NCI-H1105 treated with DMSO at 0.1 percent for 48 hours (cell line): ENCODE data around the gene HAO1.

ENCODE experiments used
- DNase-seq: peaks from one replicate; lab custom pipeline; 2025; lab: John Stamatoyannopoulos, UW

HAO1 gene

DNA sequence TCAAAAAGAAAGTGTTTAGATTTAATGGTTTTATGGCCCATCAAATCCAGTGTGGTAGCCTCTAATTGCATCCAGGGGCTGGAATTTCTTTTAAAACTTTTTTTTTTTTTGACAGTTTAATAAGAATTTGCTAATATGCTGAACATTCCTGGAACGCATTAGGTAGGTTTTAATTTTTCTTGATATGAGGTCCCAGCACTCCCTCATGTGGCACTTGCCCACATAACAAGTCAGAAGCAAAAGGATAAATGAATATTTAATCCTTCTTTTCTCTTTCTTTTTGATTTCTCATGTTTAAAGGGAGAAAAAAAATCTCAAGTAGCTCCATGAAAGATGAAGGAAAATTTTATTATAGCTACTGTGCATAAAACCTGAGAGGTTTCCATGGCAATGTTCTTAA, 13.5 kb downstream of the HAO1 start:
- peak; percentile 30 for DNase-seq

DNA sequence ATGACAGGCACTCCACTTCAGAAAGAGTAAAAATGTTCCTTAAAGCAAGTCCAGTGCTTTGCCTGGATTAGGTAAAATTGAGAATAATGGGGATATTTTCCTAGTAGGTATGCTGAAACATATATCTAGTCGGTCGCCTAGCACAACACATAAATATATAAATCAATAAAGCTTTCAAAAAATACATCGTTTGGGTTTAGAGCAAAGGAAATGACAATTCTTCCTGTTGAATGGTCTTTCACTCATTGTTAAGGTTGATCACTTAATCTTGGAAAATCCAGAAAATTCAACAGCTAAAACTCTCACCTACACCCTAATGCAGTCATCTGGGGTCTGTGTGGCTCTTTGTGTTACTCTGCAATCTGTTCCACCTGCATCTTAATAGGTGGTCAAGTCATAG, 13.9 kb downstream of the HAO1 start:
- DNase-seq: no peak

DNA sequence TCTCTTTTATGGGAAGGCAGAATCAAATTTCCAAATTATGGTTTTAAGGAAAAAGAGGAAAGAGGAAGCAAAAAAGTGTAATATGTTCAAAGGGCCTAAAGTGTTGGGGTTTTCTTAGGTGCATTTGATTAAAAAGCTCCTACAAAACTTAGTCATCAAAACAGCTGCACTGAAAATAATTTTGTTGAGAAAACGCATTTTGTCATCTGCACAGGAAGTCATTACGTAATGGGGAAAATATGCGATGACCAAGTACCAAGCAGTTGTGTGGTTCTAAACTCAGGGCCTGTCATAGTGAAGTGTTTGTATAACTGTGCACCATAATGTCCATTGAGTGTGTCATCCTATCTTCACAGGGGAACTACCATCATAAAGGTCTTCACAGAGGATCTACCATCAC, 15.6 kb downstream of the HAO1 start:
- DNase-seq: no peak

DNA sequence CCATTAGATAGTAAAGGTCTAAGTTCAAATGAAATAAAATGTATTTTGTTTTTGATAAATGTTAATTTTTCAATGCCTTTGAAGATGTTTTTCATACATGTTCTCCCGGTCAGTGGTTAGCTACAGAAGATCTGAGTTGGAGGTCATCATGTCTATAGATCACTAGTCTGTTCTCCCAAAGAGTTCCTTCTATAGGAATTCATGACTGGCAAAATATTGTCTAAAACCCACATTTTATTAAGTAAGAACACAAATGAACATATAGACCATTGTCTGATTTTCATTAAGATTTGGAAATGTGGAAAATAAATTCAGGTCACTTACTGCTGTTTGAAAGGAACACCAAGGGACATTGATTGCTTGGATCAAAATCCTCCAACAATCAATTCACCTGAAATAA, 23.6 kb downstream of the HAO1 start:
- DNase-seq: no peak

DNA sequence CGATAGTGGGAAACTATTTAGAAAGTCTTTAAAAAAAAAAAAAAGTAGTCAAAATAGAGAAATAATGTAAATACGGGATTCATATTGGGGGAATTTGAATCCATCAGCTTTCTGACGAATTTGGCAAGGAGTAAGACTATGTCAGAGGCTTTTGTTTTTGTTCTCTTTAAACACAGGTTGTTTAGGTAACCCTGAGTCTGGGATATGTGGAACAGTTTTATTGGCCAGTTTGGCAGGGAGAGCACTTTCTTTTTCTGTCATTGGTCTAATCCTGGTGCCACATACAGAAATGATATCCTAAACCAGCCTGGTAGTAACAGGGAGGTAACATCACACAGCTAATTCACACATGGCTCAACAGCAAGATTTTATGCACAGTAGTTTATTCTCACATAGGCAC, 27.7 kb downstream of the HAO1 start:
- no peak for DNase-seq

DNA sequence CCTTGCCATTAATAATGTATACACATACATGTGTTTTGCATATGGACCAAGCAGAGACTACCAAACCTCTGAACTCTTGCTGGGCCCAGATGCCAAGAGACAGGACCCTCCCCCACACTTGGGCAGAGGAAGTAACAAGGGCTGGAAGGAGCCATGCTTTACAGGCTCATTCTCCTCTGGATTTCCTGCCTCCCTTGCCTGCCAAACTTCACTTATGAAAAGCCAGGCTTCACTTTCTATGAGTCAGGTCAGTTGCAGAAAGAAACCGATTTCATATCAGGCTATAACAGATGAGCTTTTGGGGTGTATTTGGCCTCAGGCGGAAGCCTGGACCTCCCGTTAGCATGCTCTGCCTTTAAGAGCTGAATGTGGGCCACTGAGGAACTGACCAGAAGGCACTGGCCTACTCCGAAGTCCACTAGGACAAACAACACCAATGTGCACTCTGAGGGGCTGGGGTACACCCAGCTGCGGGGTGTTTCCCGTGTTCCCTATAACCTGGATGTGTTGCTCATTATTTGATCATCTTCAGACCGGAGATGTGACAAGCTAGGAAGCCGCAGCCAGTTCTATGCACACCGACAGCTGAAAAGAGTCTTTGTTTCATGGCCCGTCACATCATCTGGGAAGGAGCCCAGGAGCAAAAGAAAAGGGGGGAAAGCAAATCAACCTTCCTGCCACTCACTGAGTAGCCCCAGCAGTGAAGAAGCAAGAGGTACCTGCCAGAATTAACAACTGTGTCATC, 28.5 kb downstream of the HAO1 start:
- DNase-seq: no peak

DNA sequence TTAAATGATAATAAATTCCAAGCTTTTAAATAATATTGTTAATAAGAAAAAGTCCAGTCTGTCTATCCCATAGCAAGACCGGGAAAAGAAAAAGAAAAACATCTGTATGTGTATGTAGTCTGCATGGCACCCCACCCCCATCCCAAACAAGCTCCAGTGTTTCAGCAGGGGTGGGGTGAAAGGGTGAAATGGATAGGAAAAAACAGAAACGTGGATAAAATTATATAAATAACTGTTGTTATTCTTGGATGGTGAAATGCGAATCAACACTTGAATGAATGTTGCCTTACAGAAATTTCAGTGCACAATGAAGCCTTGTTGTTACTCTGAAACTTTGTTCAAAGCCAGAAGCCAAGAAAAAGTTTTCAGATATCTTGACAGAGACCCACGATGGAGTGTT, 31.4 kb downstream of the HAO1 start:
- no peak for DNase-seq

DNA sequence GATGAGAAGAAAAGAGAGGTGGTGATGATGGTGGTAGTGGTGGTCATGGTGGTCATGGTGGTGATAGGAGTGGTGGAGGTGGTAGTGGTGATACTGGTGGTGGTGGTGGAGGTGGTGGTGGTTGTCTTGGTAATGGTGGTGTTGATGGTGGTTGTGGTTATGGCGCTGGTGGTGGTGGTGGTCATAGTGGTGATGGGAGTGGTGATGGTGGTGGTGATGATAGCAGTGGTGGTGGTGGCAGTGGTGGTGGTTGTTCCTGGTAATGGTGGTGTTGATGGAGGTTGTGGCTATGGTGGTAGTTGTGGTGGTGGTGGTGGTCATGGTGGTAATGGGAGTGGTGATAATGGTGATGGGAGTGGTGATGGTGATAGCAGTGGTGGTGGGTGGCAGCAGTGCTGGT, 36.8 kb downstream of the HAO1 start:
- no peak for DNase-seq

DNA sequence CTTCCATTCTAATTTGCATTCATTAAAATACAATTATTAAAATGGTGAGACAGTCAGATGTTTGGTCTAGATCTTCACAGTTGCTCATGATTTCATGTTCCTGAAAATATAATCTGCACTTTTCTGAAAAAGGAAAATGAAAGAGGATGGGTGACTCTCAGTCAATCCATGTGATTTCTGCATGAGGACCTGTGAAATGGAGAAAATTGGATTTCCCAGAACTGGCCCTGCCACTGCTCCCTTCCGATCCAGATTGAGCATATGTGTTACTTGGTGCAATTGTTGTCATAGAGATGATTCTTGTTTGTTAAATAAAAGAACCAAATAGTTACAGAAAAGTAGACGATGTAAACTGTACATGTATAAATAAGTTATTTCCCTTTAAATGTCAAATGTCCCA, 37.4 kb downstream of the HAO1 start:
- DNase-seq: no peak

DNA sequence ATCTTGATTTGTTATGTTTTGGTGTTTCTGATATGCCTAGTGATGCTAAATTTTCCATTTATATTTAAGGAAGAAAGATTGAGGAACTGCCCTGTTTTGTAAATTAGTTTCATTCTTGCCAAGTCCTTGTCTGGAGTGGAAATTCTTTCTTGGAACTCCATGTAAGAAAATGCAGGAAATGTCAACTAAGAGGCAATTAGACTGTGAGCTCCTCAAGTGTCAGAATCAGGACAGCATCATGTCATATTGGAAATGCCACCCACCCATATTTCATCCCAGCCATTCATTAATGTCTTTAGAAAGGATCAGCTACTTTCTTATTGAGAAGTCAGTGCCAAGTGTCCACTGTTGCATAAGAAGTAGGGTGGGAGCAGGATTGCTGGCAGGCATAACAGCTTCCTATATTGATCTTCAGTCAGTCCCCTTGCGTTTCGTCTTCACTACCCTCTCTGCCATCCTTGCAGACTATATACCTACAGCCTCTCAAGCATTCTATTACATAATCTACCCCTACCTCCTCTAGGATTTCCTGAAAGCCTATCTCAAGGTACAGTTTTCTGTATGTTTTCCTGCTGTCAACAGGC, 42.4 kb downstream of the HAO1 start:
- DNase-seq: no peak

DNA sequence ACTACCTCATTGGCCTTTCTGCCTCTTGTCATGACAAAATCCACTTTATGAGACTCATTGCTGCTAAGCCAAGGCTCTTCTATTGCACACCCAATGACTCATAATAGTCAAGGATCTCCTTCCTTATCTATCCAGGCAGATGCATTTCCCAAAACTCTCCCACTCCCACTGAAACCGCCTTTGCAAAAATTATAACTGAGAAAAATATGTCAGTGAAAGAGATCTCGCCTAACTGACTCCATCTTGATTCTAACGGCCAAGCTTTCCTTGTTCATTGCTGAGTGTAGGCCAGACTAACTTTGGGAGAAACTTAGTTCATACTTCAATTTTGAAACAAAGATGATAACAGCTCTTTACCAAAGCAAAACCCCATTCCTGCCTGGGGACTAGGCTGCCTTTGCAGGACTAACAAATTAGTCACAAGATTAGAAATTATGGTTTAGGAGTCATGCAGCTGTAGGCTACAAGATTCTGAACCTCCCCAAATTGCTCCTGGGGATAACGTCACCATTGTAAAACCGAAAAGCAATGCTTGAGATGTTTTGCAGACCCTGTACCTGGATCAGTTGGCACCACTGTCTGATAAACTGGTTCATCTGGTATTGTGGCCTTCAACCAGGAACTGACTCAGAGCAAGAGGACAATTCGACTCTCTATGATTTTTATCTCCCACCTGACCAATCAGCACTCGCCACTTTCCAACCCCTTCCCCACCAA, 47.1 kb downstream of the HAO1 start:
- no peak for DNase-seq

DNA sequence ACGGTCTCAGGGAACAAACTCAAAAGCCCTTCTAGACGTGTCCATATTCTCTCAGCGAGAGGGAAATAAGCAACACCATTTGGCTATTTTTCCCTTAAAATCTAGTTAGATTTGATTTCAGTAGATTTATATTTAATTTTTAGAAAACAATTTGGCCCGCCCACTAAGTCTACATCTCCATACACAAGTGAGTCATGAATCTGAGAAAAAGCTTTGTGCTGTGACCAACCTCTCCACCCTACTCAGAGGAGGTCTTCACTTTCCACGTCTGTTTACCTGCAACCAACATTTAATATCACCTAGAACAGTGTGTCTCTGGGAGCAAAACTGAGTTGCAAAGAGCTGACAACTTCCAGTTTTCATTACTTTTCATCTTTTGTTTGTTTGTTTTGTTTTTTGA, 48.6 kb downstream of the HAO1 start:
- no peak for DNase-seq

DNA sequence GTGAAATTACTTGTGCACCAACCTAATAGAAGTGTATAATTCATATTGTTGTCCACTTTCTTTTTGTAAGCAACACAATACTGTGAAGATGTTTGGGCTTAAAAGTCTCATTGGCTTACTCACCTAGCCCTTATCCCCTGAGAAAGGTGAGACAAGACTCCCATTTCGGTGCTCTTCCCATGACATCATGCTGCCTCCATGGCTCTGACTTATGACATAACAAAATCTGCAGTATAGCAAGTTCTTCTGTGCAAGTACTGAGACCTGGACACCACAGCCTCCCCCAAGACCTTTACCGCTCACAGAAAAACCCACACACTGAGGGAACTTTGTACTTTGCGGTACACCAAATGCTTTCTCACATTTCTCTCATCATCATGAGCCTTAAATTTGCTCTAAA, 50.5 kb downstream of the HAO1 start:
- no peak for DNase-seq

DNA sequence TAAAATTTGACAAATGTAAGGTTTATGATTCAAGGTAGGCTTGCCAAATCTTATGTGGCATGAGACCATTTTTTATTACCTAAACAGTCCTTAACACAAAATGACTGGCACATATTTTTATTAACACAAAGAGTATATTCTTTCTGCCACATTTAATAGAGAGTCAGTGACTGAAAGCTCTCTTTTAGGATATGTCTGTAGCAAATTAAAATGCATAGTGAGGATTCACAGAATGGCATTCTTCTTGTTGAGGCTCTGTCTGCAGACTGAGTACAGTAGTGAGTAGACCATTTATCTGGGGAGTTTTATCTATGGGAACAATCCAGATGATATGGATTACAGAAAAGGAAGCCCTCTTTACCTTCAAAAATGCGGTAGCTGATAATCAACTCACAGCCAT, 56.5 kb downstream of the HAO1 start:
- DNase-seq: no peak

DNA sequence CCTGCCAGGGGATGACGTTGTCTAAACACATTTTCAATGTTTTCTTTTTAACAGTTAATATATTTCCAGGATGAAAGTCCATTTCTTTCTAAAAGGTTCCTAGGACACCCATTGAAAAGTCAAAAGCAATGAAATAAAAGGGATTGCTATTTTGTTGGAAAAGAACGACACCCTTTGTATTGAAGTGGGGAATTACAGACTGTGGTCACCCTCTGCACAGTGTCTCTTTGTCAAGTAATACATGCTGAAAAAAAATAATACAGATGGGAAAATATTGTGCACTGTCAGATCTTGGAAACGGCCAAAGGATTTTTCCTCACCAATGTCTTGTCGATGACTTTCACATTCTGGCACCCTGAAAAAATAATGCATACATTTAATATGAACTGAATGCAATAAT, 56.9 kb downstream of the HAO1 start:
- no peak for DNase-seq

DNA sequence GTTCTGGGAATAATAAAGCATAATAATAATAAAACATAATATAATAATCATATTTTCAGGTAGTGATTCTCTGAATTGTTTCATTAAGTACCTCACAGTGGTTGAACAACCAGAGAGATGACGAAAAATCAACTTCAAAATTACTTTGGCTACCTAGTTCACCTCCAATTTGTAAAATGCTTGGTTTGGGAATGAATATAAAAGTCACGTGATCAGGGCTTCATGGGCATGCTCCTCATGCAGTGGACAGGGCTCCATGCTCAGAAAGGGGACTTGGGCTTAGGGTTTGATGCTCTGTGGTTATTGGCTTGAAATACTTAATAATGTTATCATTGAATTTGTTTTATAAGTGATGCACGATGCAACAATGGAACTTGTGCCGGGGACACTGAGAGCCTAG, 58.2 kb downstream of the HAO1 start:
- DNase-seq: no peak

DNA sequence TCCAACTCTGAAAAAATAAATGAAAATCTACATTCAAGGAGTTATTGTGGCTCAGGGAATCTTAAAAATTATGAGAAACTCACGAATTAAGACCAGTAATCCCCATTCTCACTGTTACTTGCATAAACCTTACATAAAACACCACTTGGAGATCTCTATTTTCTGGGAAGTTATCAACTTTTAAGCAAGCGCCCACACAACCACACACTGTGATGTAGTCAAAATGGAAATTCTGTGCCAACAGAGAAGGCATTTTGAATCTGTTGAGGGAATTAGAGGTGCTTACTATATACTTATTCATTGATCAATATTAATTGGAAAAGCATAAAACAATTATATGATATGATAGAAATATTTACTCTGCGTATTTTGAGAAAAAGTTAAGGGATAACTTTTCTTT, 58.7 kb downstream of the HAO1 start:
- DNase-seq: no peak

DNA sequence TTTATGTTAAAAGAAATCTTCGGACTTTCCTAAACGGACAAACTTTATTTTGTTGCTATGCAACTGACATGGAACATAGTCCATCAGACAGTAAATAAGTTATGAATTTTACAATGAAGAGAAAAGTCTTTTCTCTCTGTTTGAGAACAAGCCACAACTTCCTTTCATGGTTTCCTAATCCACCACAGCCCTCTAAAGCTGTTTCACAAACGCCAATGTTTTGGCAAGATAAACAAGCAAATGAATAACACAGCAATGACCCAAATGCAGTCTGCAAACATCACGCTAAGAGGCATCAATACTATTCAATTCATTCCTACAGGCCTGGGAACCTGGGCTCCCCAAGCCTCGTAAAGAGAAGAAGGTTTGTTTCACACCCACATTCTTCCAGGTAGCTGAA, 60.4 kb downstream of the HAO1 start:
- no peak for DNase-seq

DNA sequence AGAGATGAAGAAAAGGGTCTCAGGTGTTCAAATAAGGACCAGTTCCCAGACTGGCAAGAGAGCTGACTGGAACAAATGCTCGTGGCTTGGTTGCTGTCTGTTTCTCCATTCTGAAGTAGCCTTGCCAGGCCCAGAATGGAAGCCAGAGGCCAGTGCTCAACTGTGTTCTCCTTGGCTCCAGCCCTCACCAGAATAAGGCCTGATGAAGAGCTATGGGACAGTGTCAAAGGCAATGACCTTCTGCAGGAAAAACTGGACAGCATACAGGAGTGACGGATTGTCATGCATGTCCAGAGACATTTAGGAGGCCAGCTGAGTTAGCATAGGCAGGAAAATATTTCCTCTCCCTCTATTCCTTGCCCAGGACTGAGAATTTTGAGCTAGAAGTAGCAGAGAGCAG, 72.2 kb downstream of the HAO1 start:
- DNase-seq: no peak

DNA sequence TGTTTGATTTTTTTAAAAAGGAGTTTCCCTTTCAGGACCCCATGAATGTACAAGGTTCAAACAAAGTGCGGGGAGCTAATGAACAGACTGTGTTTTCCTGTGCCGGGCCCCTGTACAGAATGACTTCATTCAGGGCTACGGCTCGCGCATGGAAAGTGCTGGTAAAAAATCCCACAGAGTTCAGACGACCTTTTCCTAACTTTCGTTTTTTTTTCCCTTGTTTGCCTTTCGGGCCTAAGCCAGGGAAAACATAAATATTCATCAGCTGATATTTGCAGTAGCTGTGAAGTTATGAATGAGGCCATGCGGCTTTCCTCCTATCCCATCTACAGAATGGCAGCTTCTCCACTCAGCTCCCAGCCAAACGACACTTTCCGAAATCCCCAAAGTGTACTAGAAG, 74.0 kb downstream of the HAO1 start:
- DNase-seq: no peak

DNA sequence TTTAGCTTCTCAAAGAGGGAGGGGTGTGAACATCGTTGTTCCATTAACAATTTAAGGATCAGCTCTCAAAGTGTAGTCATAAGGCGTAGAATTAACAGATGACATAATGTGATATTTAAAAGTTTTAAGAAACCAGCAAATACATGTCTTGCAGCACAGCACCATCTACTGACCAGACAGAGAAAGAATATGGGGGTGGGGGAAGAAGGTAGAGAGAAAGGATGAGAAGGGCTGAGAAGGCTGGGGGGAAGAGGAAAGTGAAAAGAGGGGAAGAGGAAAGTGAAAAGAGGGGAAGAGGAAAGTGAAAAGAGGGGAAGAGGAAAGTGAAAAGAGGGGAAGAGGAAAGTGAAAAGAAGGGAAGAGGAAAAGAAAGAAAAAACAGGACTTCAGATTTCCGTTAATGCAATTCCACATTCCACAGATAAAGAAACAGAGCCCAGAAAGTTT, 80.9 kb downstream of the HAO1 start:
- peak; percentile 69 for DNase-seq

DNA sequence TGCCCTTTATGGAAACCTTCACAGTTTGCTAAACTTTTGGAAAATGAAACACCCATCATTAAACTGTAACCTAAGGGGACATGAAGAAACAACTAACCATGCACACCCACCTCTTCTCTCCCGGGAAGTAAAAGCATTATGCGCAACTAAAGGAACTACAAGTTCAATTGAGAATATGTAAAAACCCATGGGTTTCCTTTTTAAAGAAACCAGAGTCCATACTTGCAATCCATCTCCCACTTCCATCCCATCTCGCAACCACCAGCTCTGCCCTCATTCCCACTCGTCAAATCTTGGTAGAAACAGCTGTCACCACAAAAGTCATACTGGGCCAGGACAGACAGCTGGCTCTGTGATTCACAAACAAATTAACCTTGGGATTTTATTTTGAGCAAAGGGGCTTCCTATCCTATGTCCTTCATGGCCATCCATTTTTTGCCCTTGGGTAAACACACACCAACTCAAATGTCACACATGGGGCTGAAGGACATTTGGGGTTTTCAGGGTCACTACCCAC, 81.5 kb downstream of the HAO1 start:
- peak; percentile 23 for DNase-seq

DNA sequence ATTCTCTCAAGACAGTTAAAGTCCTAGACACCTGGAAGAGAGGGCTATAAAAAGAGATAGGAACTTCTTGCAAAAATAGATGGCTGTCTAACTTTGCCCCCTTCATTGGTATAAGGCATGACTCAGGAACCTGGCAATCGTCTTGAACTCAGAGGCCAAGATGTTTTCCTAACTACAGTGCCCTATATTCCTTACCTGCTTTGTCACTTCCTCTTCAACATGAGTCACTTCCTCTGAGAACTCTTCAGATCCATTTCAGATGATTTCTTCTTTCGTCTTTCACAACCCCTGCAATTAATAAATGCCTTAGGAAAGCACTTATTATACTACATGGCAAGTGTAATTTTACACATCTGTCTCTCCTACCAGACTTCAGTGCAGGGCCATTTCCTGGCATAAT, 83.5 kb downstream of the HAO1 start:
- no peak for DNase-seq
